ENCODE measurements around the gene TCEANC2. TPM values are rescaled to one million over a fixed set of nuclear protein-coding genes. Genes with fewer than 3 reads are reported as not detected.

The TCEANC2 gene
- total and polyA plus RNA-seq, 2 donors (not counting 3 experiments of a cell fraction or from before 2014, with no cell fraction given): 3.2 to 6.1 TPM

- Histone ChIP-seq H3K79me2 (ENCODE audit: control insufficient read depth, insufficient read depth, low read length) (no peaks in the 10 kb centered on the region), H4K20me1 (replicated peaks; ENCODE audit: control insufficient read depth, extremely low read depth, insufficient read depth, low read length) (no peaks in the 10 kb centered on the region), H3K9me3 (replicated peaks; ENCODE audit: control insufficient read depth, insufficient read depth, low read length) (no peaks in the 10 kb centered on the region), H2AFZ (ENCODE audit: low read depth, low read length) (no peak overlapping the region), H3K27ac (ENCODE audit: insufficient read depth, low read depth, low read length) (no peak overlapping the region), H3K4me2 (ENCODE audit: insufficient read depth, low read length) (no peak overlapping the region), H3K9me1 (replicated peaks; ENCODE audit: control insufficient read depth, extremely low read depth, insufficient read depth, low read length) (no peaks in the 10 kb centered on the region), H3K9ac (replicated peaks; ENCODE audit: extremely low read depth, insufficient read depth, low read length) (no peak overlapping the region), H3K4me1 (ENCODE audit: control insufficient read depth, extremely low read depth, insufficient read depth, low read length) (peaks cover 5% of the 10 kb centered on the region), H3K27me3 (ENCODE audit: control insufficient read depth in 2 of 2, insufficient read depth in 2 of 2, low read length in 2 of 2) (no peaks in the 10 kb centered on the region), H3K36me3 (ENCODE audit: control insufficient read depth in 2 of 2, extremely low read depth in 1 of 2, insufficient read depth in 2 of 2, low read length in 2 of 2) (no peaks in the 10 kb centered on the region), H3K4me3 (replicated peaks in 1 of 3; ENCODE audit: insufficient read depth in 1 of 3, low read depth in 1 of 3, low read length in 3 of 3) (no peak overlapping the region)
- CTCF ChIA-PET: interaction anchor here (1.1 to 1.5 kb wide), 2 partner anchors 14 to 15 kb away, joined by 3 read pairs; no protein-coding TSS in a partner anchor
- intact Hi-C loops (cut with micrococcal nuclease) (no loop called here), dilution Hi-C loops (cut with MboI; ENCODE audit: extremely low pct_ligation_motif_present, low sequenced_read_pairs) (no loop called here)
- FAIRE-seq: no peak
- POLR2A ChIA-PET: no interaction called here
- no peak for TF ChIP-seq JUN (IDR thresholded peaks at IDR 0.05; ENCODE audit: borderline replicate concordance, insufficient read depth, insufficient read length, low read depth)
- TF ChIP-seq CTCF (IDR thresholded peaks at IDR 0.05; ENCODE audit: extremely low read depth in 1 of 2, insufficient read depth in 1 of 2, low read depth in 1 of 2, low read length in 2 of 2): no peak
- BruUV-seq (replicated peaks): no TSS peak
- DNase-seq (ENCODE audit: low read depth, low spot score): no peak
These were observed 42.9 kb downstream of the TCEANC2 start for GRCh38 chr1:54096227-54096876.

GRCh38 chr1:54096877-54097240 lies 43.5 kb downstream of the TCEANC2 start:
- TF ChIP-seq GATA2 (IDR thresholded peaks at IDR 0.05; ENCODE audit: insufficient read depth, insufficient read length, low read depth, low read length): no peak
- TF ChIP-seq JUN (IDR thresholded peaks at IDR 0.05; ENCODE audit: borderline replicate concordance, insufficient read depth, insufficient read length, low read depth): no peak
- no peak for TF ChIP-seq EZH2 (IDR thresholded peaks at IDR 0.05; ENCODE audit: borderline replicate concordance, low read depth, low read length, severe bottlenecking)
- no peak for TF ChIP-seq CTCF (IDR thresholded peaks at IDR 0.05; ENCODE audit: extremely low read depth in 1 of 2, insufficient read depth in 1 of 2, low read depth in 1 of 2, low read length in 2 of 2)
- no peak for TF ChIP-seq POLR2AphosphoS5 (IDR thresholded peaks at IDR 0.05; ENCODE audit: insufficient read depth, low read depth, low read length)
- ChIA-PET POLR2A (no interaction called here), CTCF (interaction anchor here (1.5 kb wide), 1 partner anchor 15 kb away, joined by 3 read pairs; no protein-coding TSS in a partner anchor)
- BruUV-seq (replicated peaks): no TSS peak
- H3K9ac ChIP-seq (replicated peaks; ENCODE audit: extremely low read depth, insufficient read depth, low read length): no peak overlapping the region
- H2AFZ ChIP-seq (ENCODE audit: low read depth, low read length): no peak overlapping the region
- no peaks in the 10 kb centered on the region for H3K9me3 ChIP-seq (replicated peaks; ENCODE audit: control insufficient read depth, insufficient read depth, low read length)
- no peaks in the 10 kb centered on the region for H3K79me2 ChIP-seq (ENCODE audit: control insufficient read depth, insufficient read depth, low read length)
- intact Hi-C loops (cut with micrococcal nuclease) (no loop called here), dilution Hi-C loops (cut with MboI; ENCODE audit: extremely low pct_ligation_motif_present, low sequenced_read_pairs) (no loop called here)
- DNase-seq (ENCODE audit: low read depth, low spot score): no peak
- H3K36me3 ChIP-seq (ENCODE audit: control insufficient read depth in 2 of 2, extremely low read depth in 1 of 2, insufficient read depth in 2 of 2, low read length in 2 of 2): no peaks in the 10 kb centered on the region
- H3K9me1 ChIP-seq (replicated peaks; ENCODE audit: control insufficient read depth, extremely low read depth, insufficient read depth, low read length): no peaks in the 10 kb centered on the region
- no peak for FAIRE-seq
- no peaks in the 10 kb centered on the region for H4K20me1 ChIP-seq (replicated peaks; ENCODE audit: control insufficient read depth, extremely low read depth, insufficient read depth, low read length)
- H3K27me3 ChIP-seq (ENCODE audit: control insufficient read depth in 2 of 2, insufficient read depth in 2 of 2, low read length in 2 of 2): no peaks in the 10 kb centered on the region
- H3K27ac ChIP-seq (ENCODE audit: insufficient read depth, low read depth, low read length): no peak overlapping the region
- no peak overlapping the region for H3K4me2 ChIP-seq (ENCODE audit: insufficient read depth, low read length)
- no peak overlapping the region for H3K4me3 ChIP-seq (replicated peaks in 1 of 3; ENCODE audit: insufficient read depth in 1 of 3, low read depth in 1 of 3, low read length in 3 of 3)
- peaks cover 5% of the 10 kb centered on the region for H3K4me1 ChIP-seq (ENCODE audit: control insufficient read depth, extremely low read depth, insufficient read depth, low read length)
